GM19239 (cell line): ENCODE results near the gene ZSCAN10.
A peak's percentile ranks its signal among the peaks of the same experiment; 100 is the strongest.
"Not testable (repeated sequence)": the region's sequence is repeated elsewhere in the genome, so short reads cannot be mapped to it uniquely, and the experiment has no call there.

ENCODE experiments used
- DNase-seq: peaks from one replicate; pipeline ENCODE4 v3.0.0; 2011; ENCODE audit warnings: low spot score; ENCODE audit not compliant: insufficient read length
- FAIRE-seq: peaks from 2 replicates; lab custom pipeline; 2011; peaks lifted over from hg19 to GRCh38; lab: Jason Lieb, UNC

The ZSCAN10 gene

GRCh38 chr16:3098459-3099394, at the start of gene ZSCAN10:
TSS of gene ZSCAN10 (minus strand) at chr16:3099294. CDS start at chr16:3092937, 6,357 bp downstream.
- DNase-seq (no peak), FAIRE-seq (no peak)

DNA sequence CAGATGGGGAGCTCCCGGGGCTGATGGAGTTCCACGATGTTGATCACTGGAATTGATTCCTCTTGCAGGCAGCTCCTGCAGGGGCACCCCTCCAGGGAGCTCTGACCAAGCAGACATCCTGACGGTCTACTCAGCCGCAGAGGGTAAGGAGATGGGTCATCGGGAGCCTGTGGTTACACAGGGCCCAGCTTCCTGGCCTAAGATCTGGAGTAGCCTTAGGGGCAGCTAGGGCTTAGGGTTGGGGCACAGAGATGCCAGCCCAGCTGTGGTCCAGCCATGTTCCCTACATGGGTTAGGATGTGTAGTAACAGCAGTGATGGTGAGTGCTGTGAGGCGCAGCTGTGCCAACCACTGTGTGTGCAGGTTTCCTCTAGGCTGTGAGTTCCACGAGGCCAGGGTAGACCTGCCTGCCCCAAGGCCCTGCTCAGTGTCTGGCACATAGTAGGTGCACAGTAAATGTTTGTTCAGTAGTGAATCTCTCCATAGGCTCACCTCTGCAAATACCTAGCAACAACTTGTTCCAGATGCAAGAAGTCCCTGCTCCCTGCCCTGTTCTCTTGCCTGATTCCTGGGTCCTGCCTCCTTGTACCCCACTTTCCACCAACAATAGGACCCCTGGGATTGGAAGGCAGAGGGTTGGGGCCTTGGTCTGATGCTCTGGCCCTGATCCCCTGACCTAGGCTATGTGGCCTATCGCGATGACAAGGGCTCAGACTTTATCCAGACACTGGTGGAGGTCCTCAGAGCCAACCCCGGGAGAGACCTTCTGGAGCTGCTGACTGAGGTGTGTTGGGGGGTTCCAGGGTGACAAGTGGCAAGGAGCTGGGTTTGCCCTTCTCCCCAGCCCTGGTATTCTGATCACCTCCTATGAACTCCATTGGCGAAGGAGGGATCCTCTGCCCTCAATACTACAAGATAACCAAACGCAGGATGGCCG, 49.4 kb upstream of the ZSCAN10 start:
- no peak for FAIRE-seq
- DNase-seq: no peak

DNA sequence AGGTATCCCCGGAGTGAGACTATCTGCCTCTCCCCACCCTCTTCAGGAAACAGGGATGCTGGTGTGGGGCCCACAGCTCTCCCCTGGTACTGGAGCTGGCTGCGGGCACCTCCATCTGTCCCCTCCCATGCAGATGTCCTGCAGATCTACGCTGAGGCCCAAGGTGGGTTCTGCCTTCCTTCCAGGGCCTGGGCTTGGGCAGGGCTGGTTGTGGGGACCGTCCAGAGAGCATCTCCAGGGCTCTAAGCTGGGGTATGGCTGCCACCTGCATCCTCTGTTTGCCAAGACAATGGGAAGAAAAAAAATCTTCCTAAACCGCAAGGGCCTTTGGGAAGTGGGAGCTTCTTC, 48.6 kb upstream of the ZSCAN10 start:
- DNase-seq (no peak), FAIRE-seq (no peak)

DNA sequence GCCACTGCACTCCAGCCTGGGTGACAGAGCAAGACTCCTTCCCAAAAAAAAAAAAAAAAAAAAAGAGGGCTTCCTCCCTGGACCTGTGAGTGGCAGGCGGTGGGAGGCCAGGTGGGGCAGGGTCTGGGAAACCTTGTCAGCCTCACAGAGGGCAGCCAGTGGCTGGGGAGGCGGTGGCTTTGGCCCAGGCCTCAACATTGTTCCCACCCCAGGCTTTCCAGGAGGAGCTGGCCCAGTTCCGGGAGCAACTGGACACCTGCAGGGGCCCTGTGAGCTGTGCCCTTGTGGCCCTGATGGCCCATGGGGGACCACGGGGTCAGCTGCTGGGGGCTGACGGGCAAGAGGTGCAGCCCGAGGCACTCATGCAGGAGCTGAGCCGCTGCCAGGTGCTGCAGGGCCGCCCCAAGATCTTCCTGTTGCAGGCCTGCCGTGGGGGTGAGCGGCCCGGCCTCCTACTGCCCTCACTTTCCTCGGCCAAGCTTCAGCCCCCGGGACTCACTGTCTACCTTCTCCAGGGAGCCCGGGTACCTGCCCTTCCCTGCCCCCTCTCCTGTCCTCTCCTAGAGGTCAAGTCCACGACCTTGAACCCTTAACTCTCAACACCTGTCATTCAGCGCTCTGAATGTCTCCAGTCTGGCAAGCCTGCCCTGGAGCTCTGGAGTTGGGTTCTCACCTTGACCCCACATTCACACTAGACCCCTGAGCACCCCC, 48.1 kb upstream of the ZSCAN10 start:
- FAIRE-seq (no peak), DNase-seq (no peak)

DNA sequence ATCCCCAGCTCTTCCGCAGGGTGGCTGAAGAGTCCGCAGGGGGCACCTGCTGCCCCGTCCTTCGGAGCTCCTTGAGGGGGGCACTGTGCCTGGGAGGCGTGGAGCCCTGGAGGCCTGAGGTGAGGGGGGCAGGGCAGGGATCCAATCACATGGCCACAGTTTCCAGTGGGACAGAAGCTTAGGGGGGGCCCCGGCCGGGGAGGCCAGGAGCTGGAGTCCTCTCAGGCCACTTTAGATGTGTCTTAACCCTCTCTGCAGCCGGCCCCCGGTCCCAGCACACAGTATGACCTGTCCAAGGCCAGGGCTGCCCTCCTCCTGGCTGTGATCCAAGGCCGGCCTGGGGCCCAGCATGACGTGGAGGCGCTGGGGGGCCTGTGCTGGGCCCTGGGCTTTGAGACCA, 46.6 kb upstream of the ZSCAN10 start:
- FAIRE-seq (no peak), DNase-seq (no peak)

DNA sequence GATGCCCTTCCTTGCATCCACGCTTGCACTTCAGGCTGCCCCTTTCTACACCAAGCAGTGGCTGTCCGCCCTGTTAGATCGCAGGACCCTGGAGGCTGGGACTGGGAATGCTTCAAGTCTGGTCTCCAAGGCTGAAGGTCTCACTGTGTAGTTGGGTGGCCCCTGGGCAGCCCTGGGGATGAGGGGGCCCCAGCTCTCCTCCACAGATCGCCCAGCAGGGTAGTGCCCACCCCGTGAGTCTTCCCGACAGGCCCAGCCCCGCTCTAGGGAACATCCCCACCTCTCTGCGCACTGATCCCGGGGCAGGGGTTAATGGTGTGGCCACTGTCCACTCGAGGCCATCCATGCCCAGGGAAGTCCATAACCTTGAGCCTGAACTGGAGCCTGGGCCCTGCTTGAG, 46.1 kb upstream of the ZSCAN10 start:
- no peak for DNase-seq
- FAIRE-seq: no peak

DNA sequence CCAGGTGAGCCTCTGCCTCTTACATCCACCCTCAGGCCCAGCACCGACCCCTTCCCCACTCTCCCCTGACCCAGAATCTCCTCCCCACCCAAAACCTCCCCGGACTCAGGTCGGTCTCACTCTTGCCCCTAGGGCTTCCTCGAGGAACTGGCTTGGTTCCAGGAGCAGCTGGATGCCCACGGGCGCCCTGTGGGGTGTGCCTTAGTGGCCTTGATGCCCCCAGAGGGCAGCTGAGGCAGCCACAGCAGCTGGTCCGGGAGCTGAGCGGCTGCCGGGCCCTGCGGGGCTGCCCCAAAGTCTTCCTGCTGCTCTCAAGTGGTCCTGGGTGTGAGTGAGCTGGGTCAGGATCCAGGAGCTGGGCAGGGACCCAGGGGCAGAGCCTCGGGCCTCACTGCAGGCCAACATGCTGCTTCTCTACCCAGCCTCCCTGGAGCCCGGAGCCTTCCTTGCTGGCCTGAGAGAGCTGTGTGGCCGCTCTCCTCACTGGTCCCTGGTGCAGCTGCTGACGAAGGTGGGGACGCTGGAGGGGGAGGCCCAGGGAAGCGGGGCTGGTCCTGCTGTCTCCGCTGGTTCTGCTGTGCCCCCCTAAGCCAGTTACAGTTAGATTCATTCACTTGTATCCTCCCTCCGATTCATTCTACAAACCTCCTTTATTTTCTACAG, 45.4 kb upstream of the ZSCAN10 start:
- no peak for DNase-seq
- no peak for FAIRE-seq

GRCh38 chr16:3143598-3144320, 44.7 kb upstream of the ZSCAN10 start:
- FAIRE-seq (no peak), DNase-seq (no peak)

DNA sequence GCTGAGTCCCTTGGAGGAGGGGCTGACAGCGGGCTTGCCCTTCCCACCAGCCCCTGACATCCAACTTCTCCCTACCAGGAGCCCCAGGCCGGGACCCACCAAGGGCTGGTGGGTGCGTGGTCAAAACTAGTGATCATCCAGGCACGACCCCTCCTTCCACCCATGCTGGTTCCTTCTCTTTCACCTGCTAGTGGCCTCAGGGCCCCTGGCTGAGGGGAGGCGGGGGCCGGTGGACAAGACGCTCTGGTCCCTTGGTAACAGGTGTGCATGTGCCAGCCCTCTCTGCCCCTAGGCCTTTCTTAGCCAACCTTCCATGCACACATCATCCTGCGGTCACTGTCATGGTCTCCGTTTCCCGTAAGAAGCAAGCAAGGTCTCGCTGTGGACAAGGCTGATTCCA, 44.1 kb upstream of the ZSCAN10 start:
- FAIRE-seq: no peak

GRCh38 chr16:3142770-3143169, 43.7 kb upstream of the ZSCAN10 start:
- FAIRE-seq (no peak), DNase-seq (no peak)

More for the DNA sequence above, 44.1 kb upstream of the ZSCAN10 start:
- DNase-seq: no peak

DNA sequence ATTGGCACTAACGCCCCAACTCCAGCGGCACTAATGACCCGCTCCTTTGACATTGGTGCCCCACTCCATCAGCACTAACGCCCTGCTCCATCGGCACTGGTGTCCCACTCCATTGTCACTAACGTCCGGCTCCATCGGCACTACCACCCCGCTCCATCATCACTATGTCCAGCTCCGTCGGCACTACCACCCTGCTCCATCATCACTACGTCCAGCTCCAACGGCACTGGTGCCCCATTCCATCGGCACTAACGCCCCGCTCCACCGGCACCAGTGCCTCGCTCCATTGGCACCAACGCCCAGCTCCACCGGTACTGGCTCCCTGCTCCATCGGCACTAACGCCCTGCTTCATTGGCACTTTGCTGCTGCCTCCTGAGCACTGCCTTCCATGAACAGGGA, 43.2 kb upstream of the ZSCAN10 start:
- FAIRE-seq (no peak), DNase-seq (no peak)

DNA sequence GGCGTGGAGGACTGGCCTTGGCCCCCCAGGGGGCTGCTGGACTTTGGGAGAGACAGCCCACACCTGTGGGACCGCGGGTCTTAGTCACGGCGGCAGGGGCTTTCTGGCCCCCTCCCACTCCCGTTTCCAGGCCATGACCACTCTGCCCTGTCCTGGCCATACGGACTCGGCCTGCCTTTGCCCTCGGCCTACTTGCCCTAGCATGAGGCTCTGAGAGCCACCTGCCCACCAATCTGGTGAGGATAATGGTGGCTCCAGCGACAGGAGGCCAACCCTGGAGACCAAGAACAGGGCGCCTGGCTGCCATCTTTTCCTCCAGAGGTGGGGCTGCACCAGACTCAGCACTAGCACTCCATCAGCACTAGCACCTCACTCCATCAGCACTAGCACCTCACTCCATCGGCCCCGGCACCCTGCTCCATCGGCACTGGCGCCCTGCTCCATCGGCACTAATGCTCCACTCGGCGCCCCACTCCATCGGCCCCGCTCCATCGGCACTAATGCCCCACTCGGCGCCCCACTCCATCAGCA, 42.8 kb upstream of the ZSCAN10 start:
- FAIRE-seq (no peak), DNase-seq (no peak)

DNA sequence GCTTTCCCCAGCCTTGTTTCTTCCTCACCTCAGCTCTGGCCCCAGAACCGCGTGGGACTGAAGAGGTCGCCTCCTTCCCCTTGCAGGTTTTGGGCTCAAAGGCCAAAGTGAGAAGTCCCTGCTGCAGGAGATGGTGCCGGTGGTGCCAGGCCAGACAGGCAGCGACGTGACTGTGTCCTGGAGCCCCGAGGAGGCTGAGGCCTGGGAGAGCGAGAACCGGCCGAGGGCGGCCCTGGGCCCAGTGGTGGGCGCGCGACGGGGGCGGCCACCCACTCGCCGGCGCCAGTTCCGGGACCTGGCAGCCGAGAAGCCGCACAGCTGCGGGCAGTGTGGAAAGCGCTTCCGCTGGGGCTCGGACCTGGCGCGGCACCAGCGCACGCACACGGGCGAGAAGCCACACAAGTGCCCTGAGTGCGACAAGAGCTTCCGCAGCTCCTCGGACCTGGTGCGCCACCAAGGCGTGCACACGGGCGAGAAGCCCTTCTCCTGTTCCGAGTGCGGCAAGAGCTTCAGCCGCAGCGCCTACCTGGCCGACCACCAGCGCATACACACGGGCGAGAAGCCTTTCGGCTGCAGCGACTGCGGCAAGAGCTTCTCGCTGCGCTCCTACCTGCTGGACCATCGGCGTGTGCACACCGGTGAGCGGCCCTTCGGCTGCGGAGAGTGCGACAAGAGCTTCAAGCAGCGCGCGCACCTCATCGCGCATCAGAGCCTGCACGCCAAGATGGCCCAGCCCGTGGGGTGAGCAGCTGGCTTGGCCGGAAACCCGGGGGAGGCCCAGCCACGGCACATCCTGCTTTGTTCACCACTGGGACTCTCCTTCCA, 41.7 kb upstream of the ZSCAN10 start:
- FAIRE-seq (no peak), DNase-seq (no peak)

GRCh38 chr16:3139561-3139960, 40.5 kb upstream of the ZSCAN10 start:
- FAIRE-seq, DNase-seq: not testable (repeated sequence)

DNA sequence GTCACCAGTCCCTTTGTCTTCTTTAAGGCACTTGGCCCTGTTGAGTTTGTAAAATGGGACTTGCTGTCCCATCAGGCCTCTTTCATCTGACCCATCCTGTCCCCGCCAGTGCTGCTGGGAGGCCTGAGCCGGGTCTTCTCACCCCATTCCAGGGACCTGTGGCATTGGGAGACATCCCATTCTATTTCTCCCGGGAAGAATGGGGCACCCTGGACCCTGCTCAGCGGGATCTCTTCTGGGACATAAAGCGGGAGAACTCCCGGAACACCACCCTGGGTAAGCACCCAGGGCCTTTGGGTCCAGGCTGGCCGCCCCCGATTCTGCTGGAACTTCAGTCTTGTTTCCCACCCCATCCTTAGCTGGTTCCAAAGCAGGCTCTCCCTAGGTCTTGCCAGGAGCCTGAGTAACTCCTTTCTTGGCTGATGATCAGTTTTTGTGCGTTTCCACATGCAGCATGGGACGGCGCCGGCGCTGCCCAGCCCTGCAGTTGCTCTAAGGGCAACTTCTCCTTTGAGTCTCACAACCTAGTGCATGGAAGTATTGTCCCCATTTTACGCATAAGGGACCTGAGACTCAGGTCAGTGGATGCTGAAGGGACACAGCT, 39.8 kb upstream of the ZSCAN10 start:
- DNase-seq: peak; percentile 4
- no peak for FAIRE-seq

GRCh38 chr16:3138342-3138741, 39.2 kb upstream of the ZSCAN10 start:
- FAIRE-seq: no peak
- DNase-seq: no peak

DNA sequence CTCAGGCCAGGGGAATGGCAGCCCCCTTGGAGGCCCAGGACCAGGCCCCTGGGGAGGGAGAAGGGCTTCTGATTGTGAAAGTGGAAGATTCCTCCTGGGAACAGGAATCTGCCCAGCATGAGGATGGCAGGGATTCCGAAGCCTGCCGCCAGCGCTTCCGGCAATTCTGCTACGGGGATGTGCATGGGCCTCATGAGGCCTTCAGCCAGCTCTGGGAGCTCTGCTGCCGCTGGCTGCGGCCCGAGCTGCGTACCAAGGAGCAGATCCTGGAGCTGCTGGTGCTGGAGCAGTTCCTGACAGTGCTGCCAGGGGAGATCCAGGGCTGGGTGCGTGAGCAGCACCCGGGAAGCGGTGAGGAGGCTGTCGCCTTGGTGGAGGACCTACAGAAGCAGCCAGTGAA, 38.2 kb upstream of the ZSCAN10 start:
- DNase-seq (no peak), FAIRE-seq (no peak)
